Lung (tissue), 12 donors: ENCODE data around the gene CENPE. TPM values are rescaled to one million over a fixed set of nuclear protein-coding genes. Genes with fewer than 3 reads are reported as not detected.

Experiments
- ATAC-seq: fragments of 200-7000 bp; cut with Tn5 transposase; one replicate; pipeline ENCODE4 v1.9.1; 2020; ENCODE audit warnings: moderate number of reproducible peaks; ENCODE audit not compliant: insufficient read depth, low FRiP score
- DNase-seq, 3 donors: peaks; one replicate each; pipeline ENCODE4 v3.0.0-alpha.2; 2013 to 2017
- H3K27ac ChIP-seq, 2 donors: one replicate each; pipeline ENCODE4 v1.5.1; 2013; ENCODE audit warnings: mild to moderate bottlenecking in 2 of 2, moderate library complexity in 2 of 2, control low read depth in 1 of 2, inconsistent platforms in 1 of 2, low read depth in 1 of 2, low read length in 1 of 2
- H3K27me3 ChIP-seq, 3 donors: one replicate each; pipeline ENCODE4 v1.5.1; 2013; ENCODE audit warnings: low read length in 2 of 3; ENCODE audit not compliant: control insufficient read depth in 3 of 3, insufficient read depth in 3 of 3
- H3K36me3 ChIP-seq, 4 donors: one replicate each; pipeline ENCODE4 v1.5.1; 2013; ENCODE audit warnings: low read length in 4 of 4, mild to moderate bottlenecking in 1 of 4, moderate library complexity in 1 of 4; ENCODE audit not compliant: control insufficient read depth in 4 of 4, insufficient read depth in 4 of 4
- H3K4me1 ChIP-seq, 5 donors: one replicate each; pipeline ENCODE4 v1.5.1; 2013; ENCODE audit warnings: low read length in 5 of 5, mild to moderate bottlenecking in 2 of 5, moderate library complexity in 1 of 5; ENCODE audit not compliant: control insufficient read depth in 5 of 5, insufficient read depth in 5 of 5
- H3K4me3 ChIP-seq: one replicate; pipeline ENCODE4 v1.5.1; 2013; ENCODE audit warnings: mild to moderate bottlenecking, control low read depth, moderate library complexity
- H3K9ac ChIP-seq, 2 donors: one replicate each; pipeline ENCODE4 v1.5.1; 2013; ENCODE audit warnings: low read length in 2 of 2, control low read depth in 1 of 2; ENCODE audit not compliant: insufficient read depth in 1 of 2
- H3K9me3 ChIP-seq, 4 donors: one replicate each; pipeline ENCODE4 v1.5.1; 2013; ENCODE audit warnings: low read length in 3 of 4, mild to moderate bottlenecking in 1 of 4, moderate library complexity in 1 of 4; ENCODE audit not compliant: control insufficient read depth in 4 of 4, insufficient read depth in 3 of 4
- CTCF ChIP-seq: IDR thresholded peaks from 2 replicates; pipeline ENCODE4 v1.5.1; 2012; ENCODE audit warnings: mild to moderate bottlenecking; ENCODE audit errors: control extremely low read depth, extremely low read depth
- WGBS, 2 donors: extraction: QIAGEN DNeasy Blood & Tissue Kit; methylation state at CpG; one replicate each; pipeline ENCODE4 v1.1.7; 2013; 5-methylcytosine and 5-hydroxymethylcytosine counted together
- polyA plus RNA-seq, 2 donors: library from polyadenylated mRNA; stranded (reverse); fragments of 200-250 nt; gene quantifications; one replicate each; pipeline ENCODE4 v1.2.1, GENCODE V29; 2013
- total RNA-seq, 2 donors: library from RNA; depleted of rRNA in 1 of 2; stranded (reverse); fragments of >200 nt in 1 of 2; gene quantifications; one replicate each; pipeline ENCODE4 v1.2.1, GENCODE V29; 2014 to 2021
- donor health status: control.
- donor health status: control.
- donor health status: Bipolar disorder and iron deficiency.
- donor health status: healthy.
- donor health status: DM: yes; HTN: yes; CAD: no.

Gene CENPE
- total and polyA plus RNA-seq, 4 donors: 0.28 to 6.5 (median 0.85) TPM

- H3K9me3 ChIP-seq: no peaks in the 10 kb centered on the region
- H3K4me1 ChIP-seq: peaks cover 0 to 8% (median 3%) of the 10 kb centered on the region in 5 donors
- peaks cover 0 to 3% (median 0%) of the 10 kb centered on the region in 3 donors for H3K27me3 ChIP-seq
- 79 to 80% methylated on average over 9 of the region's 9 CpGs for WGBS, 2 donors
- no peak overlapping the region for H3K9ac ChIP-seq
- peaks cover 0 to 5% (median 2%) of the 10 kb centered on the region in 4 donors for H3K36me3 ChIP-seq
- TF ChIP-seq CTCF: no peak
- H3K27ac ChIP-seq: no peak overlapping the region
- peak overlapping the region; percentile 25 for H3K4me3 ChIP-seq
- DNase-seq (no peak), ATAC-seq (no peak)
Measured at GRCh38 chr4:103074744-103075434, 123.3 kb downstream of the CENPE start.

- ATAC-seq (no peak), DNase-seq (no peak)
- H3K9ac ChIP-seq: no peak overlapping the region
- H3K36me3 ChIP-seq: no peaks in the 10 kb centered on the region
- 96 to 99% methylated on average over 2 of the region's 2 CpGs for WGBS, 2 donors
- H3K4me1 ChIP-seq: peaks cover 0 to 8% (median 3%) of the 10 kb centered on the region in 5 donors
- no peak for TF ChIP-seq CTCF
- H3K27ac ChIP-seq: no peak overlapping the region
- no peak overlapping the region for H3K4me3 ChIP-seq
- peaks cover 0 to 3% (median 0%) of the 10 kb centered on the region in 3 donors for H3K27me3 ChIP-seq
- no peaks in the 10 kb centered on the region for H3K9me3 ChIP-seq
Measured at GRCh38 chr4:103073792-103074438, 124.2 kb downstream of the CENPE start.

- H3K4me1 ChIP-seq: peaks cover 0 to 1% (median 0%) of the 10 kb centered on the region in 5 donors
- 91 to 96% methylated on average over 2 of the region's 2 CpGs for WGBS, 2 donors
- H3K9me3 ChIP-seq: no peaks in the 10 kb centered on the region
- no peak overlapping the region for H3K4me3 ChIP-seq
- DNase-seq (no peak), ATAC-seq (no peak)
- H3K36me3 ChIP-seq: no peaks in the 10 kb centered on the region
- no peak overlapping the region for H3K9ac ChIP-seq
- no peak for TF ChIP-seq CTCF
- no peak overlapping the region for H3K27ac ChIP-seq
- no peaks in the 10 kb centered on the region for H3K27me3 ChIP-seq
Measured at GRCh38 chr4:103067841-103068547, 130.1 kb downstream of the CENPE start.
